HepG2 (cell line): Measurements from ENCODE around the gene MAFF. TPM values are rescaled to one million over a fixed set of nuclear protein-coding genes. Genes with fewer than 3 reads are reported as not detected.

Source experiments
- EEA1 ChIP-seq: sonication (generic); formaldehyde crosslinking; IDR thresholded peaks from 2 replicates; pipeline ENCODE4 v1.5.1; 2020; ENCODE audit warnings: mild to moderate bottlenecking, missing genetic modification reagents, borderline replicate concordance
- ETV5 ChIP-seq: IDR thresholded peaks from 2 replicates; pipeline ENCODE4 v1.6.1; 2018; ENCODE audit warnings: missing biosample characterization, missing genetic modification reagents, inconsistent platforms, borderline replicate concordance
- HNF4G ChIP-seq, 2 experiments: sonication (generic) in 1 of 2; formaldehyde crosslinking in 1 of 2; IDR thresholded peaks; 2 replicates each; pipeline versions ENCODE4 v1.4.0 to v1.6.1; 2011 to 2020; ENCODE audit warnings: borderline replicate concordance in 2 of 2, low read depth in 2 of 2, mild to moderate bottlenecking in 2 of 2, low read length in 1 of 2, missing genetic modification reagents in 1 of 2, moderate library complexity in 1 of 2
- NR1H2 ChIP-seq: sonication (generic); formaldehyde crosslinking; IDR thresholded peaks from 2 replicates; pipeline ENCODE4 v1.8.1; 2022; ENCODE audit warnings: low read depth, missing genetic modification reagents, borderline replicate concordance
- SMAD3 ChIP-seq: sonication (generic); formaldehyde crosslinking; IDR thresholded peaks from 2 replicates; pipeline ENCODE4 v1.4.0; 2020; ENCODE audit warnings: missing genetic modification reagents
- SNAPC2 ChIP-seq: sonication (generic); formaldehyde crosslinking; IDR thresholded peaks from 2 replicates; pipeline ENCODE4 v1.8.1; 2022; ENCODE audit warnings: mild to moderate bottlenecking, missing genetic modification reagents
- ZNF142 ChIP-seq: sonication (generic); formaldehyde crosslinking; IDR thresholded peaks from 2 replicates; pipeline ENCODE4 v1.4.0; 2020; ENCODE audit warnings: missing genetic modification reagents
- ZNF331 ChIP-seq: sonication (generic); formaldehyde crosslinking; IDR thresholded peaks from 2 replicates; pipeline ENCODE4 v1.4.0; 2020; ENCODE audit warnings: missing genetic modification reagents
- ZNF687 ChIP-seq: sonication (generic); formaldehyde crosslinking; IDR thresholded peaks from 2 replicates; pipeline ENCODE4 v1.5.1; 2020; ENCODE audit warnings: mild to moderate bottlenecking, missing genetic modification reagents, moderate library complexity
- ZXDC ChIP-seq: sonication (generic); formaldehyde crosslinking; IDR thresholded peaks from 2 replicates; pipeline ENCODE4 v1.5.0; 2020; ENCODE audit warnings: mild to moderate bottlenecking, missing genetic modification reagents
- polyA plus RNA-seq, 8 experiments: library from polyadenylated mRNA; depleted of rRNA in 3 of 8; stranded (reverse) in 7 of 8; unstranded in 1 of 8; fragments of >200 nt; fragmentation: Illumina TruSeq in 4 of 8; extraction: Trizol in 4 of 8; gene quantifications; 2 replicates each; pipeline versions ENCODE4 v1.2.1 to v1.2.3, GENCODE V29; 2011 to 2016; ENCODE audit warnings: low read depth in 4 of 8, missing spikeins in 1 of 8, mixed read lengths in 1 of 8; ENCODE audit not compliant: insufficient read depth in 1 of 8
- total RNA-seq, 5 experiments: library from RNA; depleted of rRNA; stranded (reverse); fragments of >200 nt; fragmentation: Illumina TruSeq; extraction: Trizol; gene quantifications; 2 replicates each; pipeline ENCODE4 v1.2.3, GENCODE V29; 2016; ENCODE audit warnings: low read depth in 1 of 5

The MAFF gene
- total and polyA plus RNA-seq, 2 of the 13 experiments (the other 11 are each of a cell fraction or from before 2014, with no cell fraction given), result 5.4 to 14.3 TPM

GRCh38 chr22:38218661-38219622 lies 17.1 kb downstream of the MAFF start (continued):
- TF ChIP-seq ZXDC (CRISPR knock-in tag) (no peak), SNAPC2 (CRISPR knock-in tag) (peak; percentile 91; the same call in 1 of the 2 replicates), NR1H2 (CRISPR knock-in tag) (no peak), SMAD3 (CRISPR knock-in tag) (0 out of 2 replicates have a peak, but pooled peaks have one; percentile 25), ZNF687 (CRISPR knock-in tag) (peak; percentile 99), ETV5 (peak; percentile 87), HNF4G (IDR thresholded peaks at IDR 0.05; ENCODE audit: borderline replicate concordance, low read depth, low read length) (no peak), HNF4G (CRISPR knock-in tag; IDR thresholded peaks at IDR 0.05; ENCODE audit: borderline replicate concordance, low read depth) (0 out of 2 replicates have a peak, but pooled peaks have one; percentile 49), ZNF331 (peak; percentile 65; the same call in 1 of the 2 replicates), EEA1 (CRISPR knock-in tag) (no peak), ZNF142 (CRISPR knock-in tag) (0 out of 2 replicates have a peak, but pooled peaks have one; percentile 37)
